WTC11 (cell line): ENCODE measurements around the gene LIPI. TPM values are rescaled to one million over a fixed set of nuclear protein-coding genes. Genes with fewer than 3 reads are reported as not detected.

Source experiments
- ATAC-seq: fragments of 200-7000 bp; cut with Tn5 transposase; 2 replicates; pipeline ENCODE4 v1.10.0; 2021; ENCODE audit warnings: mild to moderate bottlenecking, moderate library complexity
- CTCF ChIA-PET: fragments of 300-600 bp; sonication (Branson Sonifier 250); formaldehyde crosslinking; loops from one replicate; lab custom pipeline; 2021; ENCODE audit warnings: antibody characterized with exemption; lab: Charles Lee
- POLR2A ChIA-PET: fragments of 350-600 bp; sonication (Branson Sonifier 250); formaldehyde crosslinking; loops from one replicate; lab custom pipeline; 2021; ENCODE audit warnings: antibody characterized with exemption; lab: Charles Lee
- DNase-seq: peaks from one replicate; pipeline ENCODE4 v3.0.0; 2021; ENCODE audit warnings: low spot score
- H3K27ac Mint-ChIP-seq: 2 replicates; pipeline ENCODE4 v1.8.0; 2021; ENCODE audit warnings: mixed read lengths
- H3K27me3 Mint-ChIP-seq: 2 replicates; pipeline ENCODE4 v1.8.0; 2021; ENCODE audit warnings: low read depth, mild to moderate bottlenecking, moderate library complexity, mixed read lengths
- H3K36me3 Mint-ChIP-seq: 2 replicates; pipeline ENCODE4 v1.8.0; 2021; ENCODE audit warnings: mixed read lengths
- H3K4me1 Mint-ChIP-seq: 2 replicates; pipeline ENCODE4 v1.8.0; 2022; ENCODE audit warnings: mixed read lengths
- H3K4me3 Mint-ChIP-seq: 2 replicates; pipeline ENCODE4 v1.8.0; 2021; ENCODE audit warnings: mild to moderate bottlenecking, moderate library complexity, mixed read lengths
- H3K9me3 Mint-ChIP-seq: 2 replicates; pipeline ENCODE4 v1.8.0; 2021; ENCODE audit warnings: mixed read lengths
- CBFB ChIP-seq: sonication (generic); formaldehyde crosslinking; IDR thresholded peaks from 2 replicates; pipeline ENCODE4 v1.8.1; 2022; ENCODE audit warnings: mild to moderate bottlenecking, low read depth, missing genetic modification reagents
- CREB1 ChIP-seq: sonication (generic); formaldehyde crosslinking; IDR thresholded peaks from 2 replicates; pipeline ENCODE4 v1.8.0; 2023; ENCODE audit warnings: mild to moderate bottlenecking, missing genetic modification reagents
- EMX1 ChIP-seq: fragments of 250-450 bp; sonication (Bioruptor Pico); IDR thresholded peaks from 2 replicates; pipeline ENCODE4 v1.8.0; 2021; ENCODE audit warnings: mild to moderate bottlenecking
- GTF2I ChIP-seq: fragments of 250-450 bp; sonication (Bioruptor Pico); conservative IDR thresholded peaks from 2 replicates; pipeline ENCODE4 v1.4.0; 2021; ENCODE audit warnings: mild to moderate bottlenecking
- HMGA2 ChIP-seq: fragments of 250-450 bp; sonication (Bioruptor Pico); IDR thresholded peaks from 2 replicates; pipeline ENCODE4 v1.4.0; 2021; ENCODE audit warnings: mild to moderate bottlenecking, moderate library complexity
- RELA ChIP-seq: sonication (generic); formaldehyde crosslinking; IDR thresholded peaks from 2 replicates; pipeline ENCODE4 v1.8.1; 2022; ENCODE audit warnings: missing genetic modification reagents, mild to moderate bottlenecking, borderline replicate concordance
- TEAD4 ChIP-seq: sonication (generic); formaldehyde crosslinking; IDR thresholded peaks from 2 replicates; pipeline ENCODE4 v1.8.0; 2022; ENCODE audit warnings: mild to moderate bottlenecking, missing genetic modification reagents
- ZBTB21 ChIP-seq: sonication (generic); formaldehyde crosslinking; IDR thresholded peaks from 2 replicates; pipeline ENCODE4 v1.8.1; 2023; ENCODE audit warnings: mild to moderate bottlenecking, missing genetic modification reagents, borderline replicate concordance
- ZNF219 ChIP-seq: sonication (generic); formaldehyde crosslinking; IDR thresholded peaks from 2 replicates; pipeline ENCODE4 v1.8.0; 2023; ENCODE audit warnings: missing genetic modification reagents, mild to moderate bottlenecking, borderline replicate concordance
- ZNF416 ChIP-seq: fragments of 250-450 bp; sonication (Bioruptor Pico); IDR thresholded peaks from 2 replicates; pipeline ENCODE4 v1.9.0; 2021; ENCODE audit warnings: mild to moderate bottlenecking, inconsistent platforms
- total RNA-seq: library from RNA; stranded (reverse); gene quantifications from 3 replicates; pipeline ENCODE4 v1.2.3, GENCODE V29; 2021
- TF ChIP-seq, protein P1 (sequence below): fragments of 250-450 bp; sonication (Bioruptor Pico); IDR thresholded peaks from 2 replicates; pipeline ENCODE4 v1.8.0; 2021; ENCODE audit warnings: mild to moderate bottlenecking
- TF ChIP-seq, protein P2 (sequence below): sonication (generic); formaldehyde crosslinking; IDR thresholded peaks from 2 replicates; pipeline ENCODE4 v1.8.1; 2022; ENCODE audit warnings: mild to moderate bottlenecking, missing genetic modification reagents, moderate library complexity, borderline replicate concordance
- TF ChIP-seq, protein P3 (sequence below): fragments of 200-600 bp; IDR thresholded peaks from 2 replicates; pipeline ENCODE4 v1.8.0; 2022; ENCODE audit warnings: antibody characterized with exemption
- TF ChIP-seq, protein P4 (sequence below): sonication (generic); formaldehyde crosslinking; IDR thresholded peaks from 2 replicates; pipeline ENCODE4 v1.8.1; 2023; ENCODE audit warnings: mild to moderate bottlenecking, moderate library complexity, missing genetic modification reagents
- TF ChIP-seq, protein P5 (sequence below): sonication (generic); formaldehyde crosslinking; IDR thresholded peaks from 2 replicates; pipeline ENCODE4 v1.8.1; 2023; ENCODE audit warnings: mild to moderate bottlenecking, missing genetic modification reagents
- TF ChIP-seq, protein P6 (sequence below): sonication (generic); formaldehyde crosslinking; IDR thresholded peaks from 2 replicates; pipeline ENCODE4 v1.8.1; 2023; ENCODE audit warnings: mild to moderate bottlenecking, missing genetic modification reagents
- TF ChIP-seq, protein P7 (sequence below): sonication (generic); formaldehyde crosslinking; IDR thresholded peaks from 2 replicates; pipeline ENCODE4 v1.8.1; 2022; ENCODE audit warnings: low read depth, mild to moderate bottlenecking, moderate library complexity, missing genetic modification reagents, borderline replicate concordance
- TF ChIP-seq, protein P8 (sequence below): fragments of 250-450 bp; sonication (Bioruptor Pico); IDR thresholded peaks from 2 replicates; pipeline ENCODE4 v1.9.0; 2021; ENCODE audit warnings: moderate library complexity, mild to moderate bottlenecking, inconsistent platforms, borderline replicate concordance

LIPI gene
- total RNA-seq, 1 experiment from 2014 or later: not detected

DNA sequence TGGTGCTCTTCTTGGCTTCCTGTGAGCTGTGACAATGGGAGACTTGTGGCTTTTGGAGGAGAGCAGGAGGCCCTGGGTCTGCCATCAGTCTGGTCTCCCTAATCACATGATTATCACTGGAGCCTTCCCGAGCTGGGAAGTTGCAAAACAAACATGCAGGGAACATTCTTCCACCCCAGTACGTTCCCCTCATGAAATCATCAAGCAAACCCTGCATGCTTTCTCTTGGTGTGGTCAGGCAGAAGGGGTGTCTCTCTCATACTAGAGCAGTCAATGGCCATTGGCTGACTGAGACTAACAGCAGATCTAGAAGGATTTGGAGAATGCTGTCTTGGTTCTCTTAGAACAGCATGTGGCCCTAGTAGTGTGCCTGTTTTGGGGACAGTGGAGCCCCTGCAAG is 111.2 kb downstream of the LIPI start:
- peaks cover 9% of the 10 kb centered on the region for H3K9me3 Mint-ChIP-seq
- no peaks in the 10 kb centered on the region for H3K27me3 Mint-ChIP-seq
- ChIA-PET CTCF (interaction anchor here (0.7 to 3.6 kb wide), 3 partner anchors 20 to 21 kb away, joined by 3 to 18 read pairs (median 3); no protein-coding TSS in a partner anchor), POLR2A (no interaction called here)
- H3K27ac Mint-ChIP-seq: no peak overlapping the region
- peaks cover 35% of the 10 kb centered on the region for H3K36me3 Mint-ChIP-seq
- H3K4me1 Mint-ChIP-seq: peaks cover 29% of the 10 kb centered on the region
- ATAC-seq (no peak), DNase-seq (no peak)
- no peak for TF ChIP-seq ZNF416 (CRISPR knock-in tag)
- TF ChIP-seq, protein P1, sequence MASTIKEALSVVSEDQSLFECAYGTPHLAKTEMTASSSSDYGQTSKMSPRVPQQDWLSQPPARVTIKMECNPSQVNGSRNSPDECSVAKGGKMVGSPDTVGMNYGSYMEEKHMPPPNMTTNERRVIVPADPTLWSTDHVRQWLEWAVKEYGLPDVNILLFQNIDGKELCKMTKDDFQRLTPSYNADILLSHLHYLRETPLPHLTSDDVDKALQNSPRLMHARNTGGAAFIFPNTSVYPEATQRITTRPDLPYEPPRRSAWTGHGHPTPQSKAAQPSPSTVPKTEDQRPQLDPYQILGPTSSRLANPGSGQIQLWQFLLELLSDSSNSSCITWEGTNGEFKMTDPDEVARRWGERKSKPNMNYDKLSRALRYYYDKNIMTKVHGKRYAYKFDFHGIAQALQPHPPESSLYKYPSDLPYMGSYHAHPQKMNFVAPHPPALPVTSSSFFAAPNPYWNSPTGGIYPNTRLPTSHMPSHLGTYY: no peak
- no peak for TF ChIP-seq ZNF219
- TF ChIP-seq, protein P2, sequence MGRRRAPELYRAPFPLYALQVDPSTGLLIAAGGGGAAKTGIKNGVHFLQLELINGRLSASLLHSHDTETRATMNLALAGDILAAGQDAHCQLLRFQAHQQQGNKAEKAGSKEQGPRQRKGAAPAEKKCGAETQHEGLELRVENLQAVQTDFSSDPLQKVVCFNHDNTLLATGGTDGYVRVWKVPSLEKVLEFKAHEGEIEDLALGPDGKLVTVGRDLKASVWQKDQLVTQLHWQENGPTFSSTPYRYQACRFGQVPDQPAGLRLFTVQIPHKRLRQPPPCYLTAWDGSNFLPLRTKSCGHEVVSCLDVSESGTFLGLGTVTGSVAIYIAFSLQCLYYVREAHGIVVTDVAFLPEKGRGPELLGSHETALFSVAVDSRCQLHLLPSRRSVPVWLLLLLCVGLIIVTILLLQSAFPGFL: no peak
- no peak for TF ChIP-seq GTF2I
- TF ChIP-seq RELA (CRISPR knock-in tag): no peak
- TF ChIP-seq, protein P3, sequence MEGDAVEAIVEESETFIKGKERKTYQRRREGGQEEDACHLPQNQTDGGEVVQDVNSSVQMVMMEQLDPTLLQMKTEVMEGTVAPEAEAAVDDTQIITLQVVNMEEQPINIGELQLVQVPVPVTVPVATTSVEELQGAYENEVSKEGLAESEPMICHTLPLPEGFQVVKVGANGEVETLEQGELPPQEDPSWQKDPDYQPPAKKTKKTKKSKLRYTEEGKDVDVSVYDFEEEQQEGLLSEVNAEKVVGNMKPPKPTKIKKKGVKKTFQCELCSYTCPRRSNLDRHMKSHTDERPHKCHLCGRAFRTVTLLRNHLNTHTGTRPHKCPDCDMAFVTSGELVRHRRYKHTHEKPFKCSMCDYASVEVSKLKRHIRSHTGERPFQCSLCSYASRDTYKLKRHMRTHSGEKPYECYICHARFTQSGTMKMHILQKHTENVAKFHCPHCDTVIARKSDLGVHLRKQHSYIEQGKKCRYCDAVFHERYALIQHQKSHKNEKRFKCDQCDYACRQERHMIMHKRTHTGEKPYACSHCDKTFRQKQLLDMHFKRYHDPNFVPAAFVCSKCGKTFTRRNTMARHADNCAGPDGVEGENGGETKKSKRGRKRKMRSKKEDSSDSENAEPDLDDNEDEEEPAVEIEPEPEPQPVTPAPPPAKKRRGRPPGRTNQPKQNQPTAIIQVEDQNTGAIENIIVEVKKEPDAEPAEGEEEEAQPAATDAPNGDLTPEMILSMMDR: no peak
- TF ChIP-seq CREB1 (CRISPR knock-in tag): no peak
- no peak for TF ChIP-seq CBFB
- no peak for TF ChIP-seq HMGA2
- TF ChIP-seq, protein P4, sequence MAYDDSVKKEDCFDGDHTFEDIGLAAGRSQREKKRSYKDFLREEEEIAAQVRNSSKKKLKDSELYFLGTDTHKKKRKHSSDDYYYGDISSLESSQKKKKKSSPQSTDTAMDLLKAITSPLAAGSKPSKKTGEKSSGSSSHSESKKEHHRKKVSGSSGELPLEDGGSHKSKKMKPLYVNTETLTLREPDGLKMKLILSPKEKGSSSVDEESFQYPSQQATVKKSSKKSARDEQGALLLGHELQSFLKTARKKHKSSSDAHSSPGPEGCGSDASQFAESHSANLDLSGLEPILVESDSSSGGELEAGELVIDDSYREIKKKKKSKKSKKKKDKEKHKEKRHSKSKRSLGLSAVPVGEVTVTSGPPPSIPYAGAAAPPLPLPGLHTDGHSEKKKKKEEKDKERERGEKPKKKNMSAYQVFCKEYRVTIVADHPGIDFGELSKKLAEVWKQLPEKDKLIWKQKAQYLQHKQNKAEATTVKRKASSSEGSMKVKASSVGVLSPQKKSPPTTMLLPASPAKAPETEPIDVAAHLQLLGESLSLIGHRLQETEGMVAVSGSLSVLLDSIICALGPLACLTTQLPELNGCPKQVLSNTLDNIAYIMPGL (CRISPR knock-in tag): no peak
- TF ChIP-seq, protein P5, sequence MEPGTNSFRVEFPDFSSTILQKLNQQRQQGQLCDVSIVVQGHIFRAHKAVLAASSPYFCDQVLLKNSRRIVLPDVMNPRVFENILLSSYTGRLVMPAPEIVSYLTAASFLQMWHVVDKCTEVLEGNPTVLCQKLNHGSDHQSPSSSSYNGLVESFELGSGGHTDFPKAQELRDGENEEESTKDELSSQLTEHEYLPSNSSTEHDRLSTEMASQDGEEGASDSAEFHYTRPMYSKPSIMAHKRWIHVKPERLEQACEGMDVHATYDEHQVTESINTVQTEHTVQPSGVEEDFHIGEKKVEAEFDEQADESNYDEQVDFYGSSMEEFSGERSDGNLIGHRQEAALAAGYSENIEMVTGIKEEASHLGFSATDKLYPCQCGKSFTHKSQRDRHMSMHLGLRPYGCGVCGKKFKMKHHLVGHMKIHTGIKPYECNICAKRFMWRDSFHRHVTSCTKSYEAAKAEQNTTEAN: no peak
- TF ChIP-seq TEAD4: no peak
- TF ChIP-seq, protein P6, sequence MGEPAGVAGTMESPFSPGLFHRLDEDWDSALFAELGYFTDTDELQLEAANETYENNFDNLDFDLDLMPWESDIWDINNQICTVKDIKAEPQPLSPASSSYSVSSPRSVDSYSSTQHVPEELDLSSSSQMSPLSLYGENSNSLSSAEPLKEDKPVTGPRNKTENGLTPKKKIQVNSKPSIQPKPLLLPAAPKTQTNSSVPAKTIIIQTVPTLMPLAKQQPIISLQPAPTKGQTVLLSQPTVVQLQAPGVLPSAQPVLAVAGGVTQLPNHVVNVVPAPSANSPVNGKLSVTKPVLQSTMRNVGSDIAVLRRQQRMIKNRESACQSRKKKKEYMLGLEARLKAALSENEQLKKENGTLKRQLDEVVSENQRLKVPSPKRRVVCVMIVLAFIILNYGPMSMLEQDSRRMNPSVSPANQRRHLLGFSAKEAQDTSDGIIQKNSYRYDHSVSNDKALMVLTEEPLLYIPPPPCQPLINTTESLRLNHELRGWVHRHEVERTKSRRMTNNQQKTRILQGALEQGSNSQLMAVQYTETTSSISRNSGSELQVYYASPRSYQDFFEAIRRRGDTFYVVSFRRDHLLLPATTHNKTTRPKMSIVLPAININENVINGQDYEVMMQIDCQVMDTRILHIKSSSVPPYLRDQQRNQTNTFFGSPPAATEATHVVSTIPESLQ: no peak
- TF ChIP-seq, protein P7, sequence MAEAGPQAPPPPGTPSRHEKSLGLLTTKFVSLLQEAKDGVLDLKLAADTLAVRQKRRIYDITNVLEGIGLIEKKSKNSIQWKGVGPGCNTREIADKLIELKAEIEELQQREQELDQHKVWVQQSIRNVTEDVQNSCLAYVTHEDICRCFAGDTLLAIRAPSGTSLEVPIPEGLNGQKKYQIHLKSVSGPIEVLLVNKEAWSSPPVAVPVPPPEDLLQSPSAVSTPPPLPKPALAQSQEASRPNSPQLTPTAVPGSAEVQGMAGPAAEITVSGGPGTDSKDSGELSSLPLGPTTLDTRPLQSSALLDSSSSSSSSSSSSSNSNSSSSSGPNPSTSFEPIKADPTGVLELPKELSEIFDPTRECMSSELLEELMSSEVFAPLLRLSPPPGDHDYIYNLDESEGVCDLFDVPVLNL (CRISPR knock-in tag): no peak
- TF ChIP-seq ZBTB21 (CRISPR knock-in tag): no peak
- no peak for TF ChIP-seq EMX1 (CRISPR knock-in tag)
- TF ChIP-seq, protein P8, sequence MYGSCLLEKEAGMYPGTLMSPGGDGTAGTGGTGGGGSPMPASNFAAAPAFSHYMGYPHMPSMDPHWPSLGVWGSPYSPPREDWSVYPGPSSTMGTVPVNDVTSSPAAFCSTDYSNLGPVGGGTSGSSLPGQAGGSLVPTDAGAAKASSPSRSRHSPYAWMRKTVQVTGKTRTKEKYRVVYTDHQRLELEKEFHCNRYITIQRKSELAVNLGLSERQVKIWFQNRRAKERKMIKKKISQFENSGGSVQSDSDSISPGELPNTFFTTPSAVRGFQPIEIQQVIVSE: no peak
- H3K4me3 Mint-ChIP-seq: no peak overlapping the region
